ENCODE results near the gene CNGA4.

CNGA4 gene

GRCh38 chr11:6238902-6239301 lies at the start of gene CNGA4:
TSS of gene CNGA4 (plus strand) at chr11:6239089. CDS start at chr11:6239207, 118 bp downstream.
- peak; percentile 5 for DNase-seq

- no peak for DNase-seq
Measured at GRCh38 chr11:6191742-6192141, 47.1 kb upstream of the CNGA4 start.

GRCh38 chr11:6194065-6194581 lies 44.8 kb upstream of the CNGA4 start:
- no peak for DNase-seq

- DNase-seq: no peak
Measured at GRCh38 chr11:6196396-6196795, 42.5 kb upstream of the CNGA4 start.

GRCh38 chr11:6197466-6198200 lies 41.3 kb upstream of the CNGA4 start:
- DNase-seq: no peak

- DNase-seq: no peak
Measured at GRCh38 chr11:6199174-6199810, 39.6 kb upstream of the CNGA4 start, which contains the start of gene OR52W1. TSS of gene OR52W1 (plus strand) at chr11:6199224. CDS start at chr11:6199224, 0 bp downstream.

- no peak for DNase-seq
Measured at GRCh38 chr11:6200975-6201374, 37.9 kb upstream of the CNGA4 start.

- no peak for DNase-seq
Measured at GRCh38 chr11:6201481-6201880, 37.4 kb upstream of the CNGA4 start.

GRCh38 chr11:6202041-6202440 lies 36.8 kb upstream of the CNGA4 start:
- no peak for DNase-seq

GRCh38 chr11:6203327-6203726 lies 35.6 kb upstream of the CNGA4 start:
- DNase-seq: no peak

GRCh38 chr11:6204706-6205105 lies 34.2 kb upstream of the CNGA4 start:
- no peak for DNase-seq

- no peak for DNase-seq
Measured at GRCh38 chr11:6205366-6205765, 33.5 kb upstream of the CNGA4 start, which contains the start of gene C11orf42. TSS of gene C11orf42 (plus strand) at chr11:6205557. CDS start at chr11:6205616, 59 bp downstream.

- no peak for DNase-seq
Measured at GRCh38 chr11:6206456-6207180, 32.3 kb upstream of the CNGA4 start.

- no peak for DNase-seq
Measured at GRCh38 chr11:6209801-6210200, 29.1 kb upstream of the CNGA4 start.

GRCh38 chr11:6210274-6210955 lies 28.5 kb upstream of the CNGA4 start:
- DNase-seq: no peak

GRCh38 chr11:6214530-6214929 lies 24.4 kb upstream of the CNGA4 start:
- DNase-seq: no peak

GRCh38 chr11:6216501-6216900 lies 22.4 kb upstream of the CNGA4 start:
- no peak for DNase-seq

- no peak for DNase-seq
Measured at GRCh38 chr11:6217722-6218121, 21.2 kb upstream of the CNGA4 start.

GRCh38 chr11:6219359-6219758 lies 19.5 kb upstream of the CNGA4 start:
- no peak for DNase-seq

- DNase-seq: no peak
Measured at GRCh38 chr11:6223854-6224253, 15.0 kb upstream of the CNGA4 start.

- DNase-seq: no peak
Measured at GRCh38 chr11:6224421-6224820, 14.5 kb upstream of the CNGA4 start.

GRCh38 chr11:6225024-6225423 lies 13.9 kb upstream of the CNGA4 start:
- no peak for DNase-seq

- no peak for DNase-seq
Measured at GRCh38 chr11:6225896-6226295, 13.0 kb upstream of the CNGA4 start.

All from NCI-H2029 treated with DMSO at 0.1 percent for 48 hours (cell line).